Measurements from ENCODE around the gene BCOR.

Gene BCOR

GRCh38 chrX:40084471-40085101 lies 13.2 kb downstream of the BCOR start:
- DNase-seq (ENCODE audit: low read depth): no peak

DNA sequence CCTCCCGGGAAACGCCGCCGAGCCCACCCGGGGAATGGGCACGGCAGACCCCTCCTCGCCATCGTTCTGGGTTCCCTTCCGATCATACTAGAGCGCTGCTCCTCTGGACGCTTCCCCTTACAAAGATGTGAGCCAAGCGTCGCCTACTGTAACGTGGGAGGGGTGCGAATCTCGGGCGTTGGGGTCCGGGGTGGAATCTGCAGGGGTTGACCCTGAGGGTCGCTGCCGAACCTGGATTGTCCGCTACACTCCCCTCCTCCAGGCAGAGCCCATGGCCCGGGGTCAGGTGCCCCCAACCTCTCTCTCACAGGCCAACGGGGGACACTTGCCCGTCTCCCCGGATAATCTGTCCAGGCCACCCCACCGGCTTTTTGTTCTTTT lies 13.8 kb downstream of the BCOR start:
- no peak for DNase-seq (ENCODE audit: low read depth)

GRCh38 chrX:40083120-40083978 lies 14.4 kb downstream of the BCOR start:
- DNase-seq (ENCODE audit: low read depth): no peak

GRCh38 chrX:40082447-40083119 lies 15.2 kb downstream of the BCOR start:
- no peak for DNase-seq (ENCODE audit: low read depth)

DNA sequence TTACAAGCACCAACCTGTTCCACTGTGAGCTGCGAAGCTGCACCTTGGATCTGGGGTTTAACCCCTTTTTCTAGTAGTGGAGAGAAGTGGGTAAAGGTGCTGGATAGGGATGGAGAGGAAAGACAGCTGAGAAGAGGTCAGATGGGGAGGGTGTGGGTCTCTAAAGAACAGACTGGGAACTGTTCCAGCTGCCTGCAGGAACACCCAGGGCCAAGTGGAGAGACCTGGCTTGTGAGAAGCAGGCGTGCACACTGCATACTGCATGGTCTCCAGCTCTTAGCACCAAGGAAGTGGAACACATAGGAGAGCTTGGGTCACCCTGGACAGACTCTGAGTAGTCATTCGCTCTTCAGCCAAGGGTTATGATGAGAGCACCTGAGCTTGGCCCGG lies 16.1 kb downstream of the BCOR start:
- no peak for DNase-seq (ENCODE audit: low read depth)

DNA sequence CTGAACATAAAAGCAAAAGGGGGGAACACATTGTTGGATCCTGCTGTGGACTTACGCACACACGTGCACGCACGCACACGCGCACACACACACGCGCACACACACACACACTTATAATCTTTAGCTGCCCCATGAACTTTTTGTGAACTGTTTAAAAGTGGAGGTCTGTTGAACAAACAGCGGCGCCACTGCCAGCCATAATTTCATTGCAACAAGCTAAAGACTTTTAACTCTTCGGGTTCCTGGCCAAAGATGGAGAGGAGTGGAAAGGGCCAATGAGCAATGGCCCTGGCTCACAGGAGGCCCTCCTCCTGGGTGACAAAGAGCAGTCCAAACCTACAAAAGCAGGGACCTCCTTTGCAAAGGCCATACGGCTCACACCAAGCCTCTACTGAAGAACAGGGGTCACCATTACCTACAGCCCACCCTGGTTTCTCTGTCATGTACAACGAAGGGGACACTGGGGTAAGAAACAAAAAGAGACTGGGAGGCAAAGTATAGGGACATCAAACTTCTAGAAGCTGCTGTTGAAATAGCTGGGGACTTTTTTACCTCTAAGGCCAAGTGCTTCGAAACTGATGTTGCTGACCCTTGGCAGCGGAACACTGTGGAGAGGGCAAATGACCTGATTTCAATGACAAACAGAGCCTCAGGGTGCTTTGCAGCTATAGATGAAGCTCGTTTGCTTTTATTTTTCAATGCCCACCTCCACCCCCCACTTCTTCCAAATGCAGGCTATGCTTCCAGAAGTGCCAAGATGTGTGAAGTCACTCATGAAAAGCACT lies 16.7 kb downstream of the BCOR start:
- DNase-seq (ENCODE audit: low read depth): no peak

- no peak for DNase-seq (ENCODE audit: low read depth)
These were observed 18.2 kb downstream of the BCOR start for GRCh38 chrX:40079572-40079971.

DNA sequence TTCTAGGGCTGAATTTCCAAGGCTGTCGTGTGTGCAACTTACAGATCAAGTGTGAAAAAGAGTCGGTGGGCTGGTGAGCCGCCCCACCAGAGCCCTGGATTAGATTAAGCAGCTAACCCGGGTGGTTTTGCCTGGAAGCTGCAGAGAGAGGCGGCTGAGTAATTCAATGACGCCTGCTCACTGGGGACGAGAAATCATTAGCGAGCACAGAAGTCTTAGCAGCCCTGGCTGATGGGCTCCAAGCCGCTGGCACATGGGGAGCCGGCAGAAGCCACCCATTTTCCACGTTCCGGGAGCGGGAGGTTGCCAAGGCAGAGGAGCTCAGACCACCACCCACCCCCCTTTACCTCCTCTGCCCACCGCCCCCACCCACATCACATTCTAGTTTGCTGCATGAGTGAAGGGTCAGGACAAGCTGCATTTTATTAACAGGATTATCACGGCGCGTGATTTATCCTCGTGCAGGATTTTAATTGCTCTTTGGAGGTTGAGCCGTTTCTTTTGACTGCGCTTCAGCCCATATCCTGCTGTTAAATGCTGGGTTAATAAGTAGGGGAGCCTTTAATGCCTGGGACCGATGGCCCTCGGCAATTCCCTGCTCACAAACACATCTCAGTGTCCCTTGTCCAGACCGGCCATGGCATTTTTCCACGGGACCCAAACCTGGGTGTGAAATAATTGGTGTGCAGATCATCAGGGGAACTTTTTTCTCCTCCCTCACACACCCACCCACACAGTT lies 19.1 kb downstream of the BCOR start:
- DNase-seq (ENCODE audit: low read depth): no peak

DNA sequence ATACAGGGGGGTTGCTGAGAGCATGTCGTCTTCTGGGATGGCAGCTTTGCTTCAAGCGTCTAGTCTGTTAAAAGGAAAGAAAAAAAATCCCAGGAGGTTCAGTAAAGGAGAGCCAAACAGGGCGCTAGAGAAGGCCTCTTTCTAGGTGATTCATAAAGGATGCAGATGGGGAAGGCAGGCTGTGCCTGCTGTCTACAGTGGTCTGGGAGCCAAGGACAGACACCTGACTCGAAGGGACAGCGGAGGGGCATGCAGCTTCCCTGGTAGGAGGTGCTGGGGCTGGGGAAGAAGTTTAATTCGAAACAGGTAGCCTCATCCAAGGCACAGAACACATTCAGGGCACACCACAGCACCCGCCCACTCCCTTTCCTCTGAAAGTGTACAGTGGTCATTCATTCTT lies 19.9 kb downstream of the BCOR start:
- DNase-seq (ENCODE audit: low read depth): no peak

DNA sequence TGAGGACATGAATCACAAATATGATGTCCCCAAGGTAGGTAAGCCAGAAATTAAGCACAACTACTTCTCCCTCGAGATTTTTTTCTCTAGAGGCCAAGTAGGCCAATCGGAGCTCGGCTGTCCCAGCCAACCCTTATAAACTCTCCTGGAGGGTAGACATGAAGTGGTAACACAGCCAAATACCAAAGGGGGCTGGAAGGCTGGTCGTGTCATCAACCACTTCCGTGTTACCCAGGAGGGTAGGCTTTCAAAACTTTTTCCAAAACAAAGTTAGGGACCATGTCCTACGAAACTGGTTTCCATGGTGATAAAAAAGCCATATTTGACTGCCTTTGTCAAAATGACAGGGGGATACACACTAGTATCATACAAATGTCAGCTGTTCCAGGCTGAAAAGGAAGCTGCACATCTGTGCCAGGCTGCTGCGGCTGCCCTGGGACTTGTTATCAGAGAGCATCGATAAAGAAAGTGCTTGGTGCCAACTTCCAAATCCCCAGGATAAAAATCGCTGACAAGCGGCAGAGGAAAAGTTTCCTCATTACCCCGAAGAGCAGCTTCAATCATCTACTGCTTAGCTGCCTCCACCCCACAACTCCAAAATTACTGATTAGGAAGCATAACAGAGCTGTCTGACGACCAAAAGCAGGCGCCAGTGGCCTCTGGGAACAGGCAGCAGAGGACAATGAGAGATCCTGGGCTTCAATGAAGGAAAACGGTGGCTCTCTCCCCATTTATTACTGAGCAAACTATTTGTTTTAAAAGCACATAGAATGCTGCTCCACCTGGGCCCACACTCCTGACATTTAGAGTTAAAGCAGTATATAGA lies 20.8 kb downstream of the BCOR start:
- no peak for DNase-seq (ENCODE audit: low read depth)

- no peak for DNase-seq (ENCODE audit: low read depth)
These were observed 22.8 kb downstream of the BCOR start for GRCh38 chrX:40074959-40075332.

- DNase-seq (ENCODE audit: low read depth): no peak
These were observed 23.4 kb downstream of the BCOR start for GRCh38 chrX:40074080-40074958.

GRCh38 chrX:40073439-40074054 lies 24.2 kb downstream of the BCOR start:
- DNase-seq (ENCODE audit: low read depth): no peak

GRCh38 chrX:40072246-40072645 lies 25.5 kb downstream of the BCOR start:
- DNase-seq (ENCODE audit: low read depth): no peak

GRCh38 chrX:40068048-40068447 lies 29.7 kb downstream of the BCOR start:
- DNase-seq (ENCODE audit: low read depth): no peak

DNA sequence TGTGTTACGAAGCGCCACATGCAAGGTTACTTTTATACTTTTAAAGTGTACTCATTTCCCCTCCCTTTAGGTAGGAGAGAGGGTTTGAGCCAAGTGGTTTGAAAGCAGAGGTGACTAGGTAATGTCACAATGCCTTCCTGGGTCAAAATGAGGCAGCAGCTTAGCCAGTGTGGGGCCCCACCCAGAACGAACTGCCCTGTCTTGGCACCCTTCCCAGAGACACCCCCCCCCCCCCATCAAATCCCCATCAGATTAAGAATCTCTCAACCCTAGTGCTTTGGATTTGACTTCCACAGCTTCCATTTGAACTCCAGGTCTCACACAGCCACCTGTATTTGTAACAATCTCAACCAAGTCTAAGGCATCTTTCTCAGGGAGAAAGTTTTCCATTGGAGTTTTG lies 31.1 kb downstream of the BCOR start:
- DNase-seq (ENCODE audit: low read depth): no peak

- no peak for DNase-seq (ENCODE audit: low read depth)
These were observed 32.3 kb downstream of the BCOR start for GRCh38 chrX:40065296-40066046.

GRCh38 chrX:40064055-40064597 lies 33.6 kb downstream of the BCOR start:
- DNase-seq (ENCODE audit: low read depth): no peak

All from GM04504 (cell line).